SK-N-SH (cell line): Measurements from ENCODE around the gene KCTD21. TPM values are rescaled to one million over a fixed set of nuclear protein-coding genes. Genes with fewer than 3 reads are reported as not detected.

Source experiments
- CTCF ChIA-PET: fragments of 300-600, 350-600 bp; formaldehyde crosslinking; extraction: SDS; loops from one replicate; lab custom pipeline; 2021; lab: Yijun Ruan, JAX
- POLR2A ChIA-PET: fragments of 350-600 bp; sonication (Branson Sonifier 250); formaldehyde crosslinking; extraction: SDS; loops from one replicate; lab custom pipeline; 2020; ENCODE audit warnings: antibody characterized with exemption, inconsistent platforms; lab: Yijun Ruan, JAX
- DNase-seq: peaks from one replicate; pipeline ENCODE4 v3.0.0; 2012
- H2AFZ ChIP-seq: fragments of 200-600 bp; sonication (generic); 2 replicates; pipeline ENCODE4 v1.8.1; 2016; ENCODE audit warnings: antibody characterized with exemption, mild to moderate bottlenecking, low read depth
- H3F3A ChIP-seq: fragments of 200-600 bp; sonication (generic); replicated peaks from 2 replicates; pipeline ENCODE3; 2016; ENCODE audit warnings: antibody characterized with exemption, mild to moderate bottlenecking; ENCODE audit not compliant: insufficient read depth
- H3K27ac ChIP-seq, 2 experiments: fragments of 200-500 bp in 1 of 2; fragments of 200-600 bp in 1 of 2; sonication (Bioruptor generic) in 1 of 2; sonication (generic), shearing (Covaris generic) in 1 of 2; 2 replicates each; pipeline versions ENCODE4 v1.5.1 to v1.6.1; 2014 to 2016; ENCODE audit warnings: low read depth in 2 of 2, inconsistent platforms in 1 of 2, low read length in 1 of 2, mild to moderate bottlenecking in 1 of 2, mixed read lengths in 1 of 2
- H3K27me3 ChIP-seq: fragments of 200-600 bp; sonication (generic), shearing (Covaris generic); 2 replicates; pipeline ENCODE4 v1.6.1; 2016; ENCODE audit warnings: mixed run types; ENCODE audit not compliant: insufficient read depth
- H3K36me3 ChIP-seq, 2 experiments: fragments of 200-500 bp in 1 of 2; fragments of 200-600 bp in 1 of 2; sonication (Bioruptor generic) in 1 of 2; sonication (generic) in 1 of 2; replicated peaks in 1 of 2; 2 replicates each; pipeline versions ENCODE3 to v1.5.1; 2014 to 2016; ENCODE audit warnings: low read length in 1 of 2, mild to moderate bottlenecking in 1 of 2; ENCODE audit not compliant: insufficient read depth in 2 of 2, control insufficient read depth in 1 of 2
- H3K4me1 ChIP-seq, 2 experiments: fragments of 200-500 bp in 1 of 2; fragments of 200-600 bp in 1 of 2; sonication (Bioruptor generic) in 1 of 2; sonication (generic), shearing (Covaris generic) in 1 of 2; 2 replicates each; pipeline versions ENCODE4 v1.5.1 to v1.6.1; 2014 to 2016; ENCODE audit warnings: low read depth in 1 of 2, low read length in 1 of 2, mixed run types in 1 of 2; ENCODE audit not compliant: insufficient read depth in 2 of 2, control insufficient read depth in 1 of 2
- H3K4me2 ChIP-seq: fragments of 200-600 bp; sonication (generic), shearing (Covaris generic); 2 replicates; pipeline ENCODE4 v1.6.1; 2017; ENCODE audit warnings: mixed run types
- H3K4me3 ChIP-seq, 2 experiments: fragments of 200-500 bp in 1 of 2; fragments of 200-600 bp in 1 of 2; sonication (Bioruptor generic) in 1 of 2; sonication (generic), shearing (Covaris generic) in 1 of 2; 2 replicates each; pipeline versions ENCODE4 v1.5.1 to v1.8.1; 2014 to 2016; ENCODE audit warnings: low read depth in 2 of 2, inconsistent platforms in 1 of 2, low read length in 1 of 2, mild to moderate bottlenecking in 1 of 2, mixed read lengths in 1 of 2, moderate library complexity in 1 of 2
- H3K79me2 ChIP-seq: fragments of 200-600 bp; sonication (generic); 2 replicates; pipeline ENCODE4 v1.8.1; 2017; ENCODE audit warnings: mild to moderate bottlenecking; ENCODE audit not compliant: insufficient read depth
- H3K9ac ChIP-seq: fragments of 200-600 bp; sonication (generic); 2 replicates; pipeline ENCODE4 v1.6.1; 2017; ENCODE audit warnings: mixed run types
- H3K9me2 ChIP-seq: fragments of 200-600 bp; sonication (generic); 2 replicates; pipeline ENCODE4 v1.6.1; 2017; ENCODE audit warnings: mixed run types
- H3K9me3 ChIP-seq: fragments of 200-600 bp; sonication (generic); 2 replicates; pipeline ENCODE4 v1.6.1; 2017; ENCODE audit warnings: mixed run types, mild to moderate bottlenecking, moderate library complexity
- H4K20me1 ChIP-seq: fragments of 200-600 bp; sonication (generic); 2 replicates; pipeline ENCODE4 v1.6.1; 2017; ENCODE audit warnings: mild to moderate bottlenecking, mixed run types; ENCODE audit not compliant: insufficient read depth
- CHD2 ChIP-seq: fragments of 150-350 bp; IDR thresholded peaks from 2 replicates; pipeline ENCODE4 v1.6.1; 2018; ENCODE audit warnings: low read length; ENCODE audit not compliant: partially characterized antibody
- ELF1 ChIP-seq: IDR thresholded peaks from 2 replicates; pipeline ENCODE4 v1.4.0; 2012
- EP300 ChIP-seq, 2 experiments: IDR thresholded peaks; 2 replicates each; pipeline versions ENCODE4 v1.4.0 to v1.6.1; 2012; ENCODE audit warnings: borderline replicate concordance in 1 of 2, low read depth in 1 of 2, low read length in 1 of 2
- FOSL2 ChIP-seq: IDR thresholded peaks from 2 replicates; pipeline ENCODE4 v1.4.0; 2012; ENCODE audit warnings: low read depth, mild to moderate bottlenecking, moderate library complexity, borderline replicate concordance
- FOXJ3 ChIP-seq: sonication (generic); formaldehyde crosslinking; IDR thresholded peaks from 2 replicates; pipeline ENCODE4 v1.5.1; 2020; ENCODE audit warnings: mild to moderate bottlenecking, missing genetic modification reagents
- FOXM1 ChIP-seq: IDR thresholded peaks from 2 replicates; pipeline ENCODE4 v1.4.0; 2012; ENCODE audit warnings: low read depth, mild to moderate bottlenecking
- GABPA ChIP-seq: IDR thresholded peaks from 2 replicates; pipeline ENCODE4 v1.4.0; 2012; ENCODE audit warnings: low read depth, mild to moderate bottlenecking
- JUND ChIP-seq: IDR thresholded peaks from 2 replicates; pipeline ENCODE4 v1.4.0; 2012
- MAX ChIP-seq: IDR thresholded peaks from 2 replicates; pipeline ENCODE4 v1.4.0; 2012; ENCODE audit warnings: low read depth
- MEF2A ChIP-seq: IDR thresholded peaks from 2 replicates; pipeline ENCODE4 v1.4.0; 2012; ENCODE audit warnings: low read depth, borderline replicate concordance
- MXI1 ChIP-seq: IDR thresholded peaks from 2 replicates; pipeline ENCODE4 v1.6.1; 2012; ENCODE audit warnings: mild to moderate bottlenecking, low read depth, low read length, improper control_type of control experiment
- NFIC ChIP-seq: IDR thresholded peaks from 2 replicates; pipeline ENCODE4 v1.4.0; 2012; ENCODE audit warnings: borderline replicate concordance
- NRF1 ChIP-seq: IDR thresholded peaks from 2 replicates; pipeline ENCODE4 v1.6.1; 2012; ENCODE audit warnings: low read depth, mild to moderate bottlenecking, low read length
- PBX3 ChIP-seq: IDR thresholded peaks from 2 replicates; pipeline ENCODE4; 2012
- POLR2AphosphoS5 ChIP-seq: IDR thresholded peaks from 2 replicates; pipeline ENCODE4 v1.6.1; 2012; ENCODE audit warnings: low read depth, low read length
- RAD21 ChIP-seq: IDR thresholded peaks from 2 replicates; pipeline ENCODE4 v1.6.1; 2012; ENCODE audit warnings: mild to moderate bottlenecking, low read length
- RCOR1 ChIP-seq: fragments of 150-350 bp; IDR thresholded peaks from 2 replicates; pipeline ENCODE4 v1.6.1; 2017; ENCODE audit warnings: antibody characterized with exemption, low read length
- RFX5 ChIP-seq: IDR thresholded peaks from 2 replicates; pipeline ENCODE4 v1.6.1; 2012; ENCODE audit warnings: mild to moderate bottlenecking, improper control_type of control experiment, low read length
- RXRA ChIP-seq: IDR thresholded peaks from 2 replicates; pipeline ENCODE4 v1.4.0; 2012; ENCODE audit warnings: low read depth, mild to moderate bottlenecking, borderline replicate concordance
- SIN3A ChIP-seq: IDR thresholded peaks from 2 replicates; pipeline ENCODE4 v1.6.1; 2012; ENCODE audit warnings: low read depth, mild to moderate bottlenecking, low read length, moderate library complexity, borderline replicate concordance
- SMC3 ChIP-seq: IDR thresholded peaks from 2 replicates; pipeline ENCODE4 v1.6.1; 2012; ENCODE audit warnings: low read depth, low read length, improper control_type of control experiment
- TAF1 ChIP-seq: IDR thresholded peaks from 2 replicates; pipeline ENCODE4 v1.6.1; 2012; ENCODE audit warnings: low read depth, mild to moderate bottlenecking, low read length, moderate library complexity, borderline replicate concordance
- TEAD4 ChIP-seq: IDR thresholded peaks from 2 replicates; pipeline ENCODE4 v1.4.0; 2012; ENCODE audit warnings: mild to moderate bottlenecking, borderline replicate concordance; ENCODE audit not compliant: insufficient read depth
- USF1 ChIP-seq: IDR thresholded peaks from 2 replicates; pipeline ENCODE4 v1.4.0; 2012; ENCODE audit warnings: low read depth, borderline replicate concordance
- YY1 ChIP-seq: IDR thresholded peaks from 2 replicates; pipeline ENCODE4 v1.4.0; 2012; ENCODE audit warnings: low read depth, mild to moderate bottlenecking
- ZBTB33 ChIP-seq: IDR thresholded peaks from 2 replicates; pipeline ENCODE4 v1.4.0; 2012; ENCODE audit warnings: low read depth, borderline replicate concordance
- WGBS: methylation state at CpG from one replicate; pipeline ENCODE4 v1.1.6; 2017; ENCODE audit warnings: low lambda C conversion rate; 5-methylcytosine and 5-hydroxymethylcytosine counted together
- polyA plus RNA-seq, 3 experiments: library from polyadenylated mRNA; depleted of rRNA; stranded (reverse); fragments of >200 nt; gene quantifications; 2 replicates each; pipeline ENCODE4 v1.2.3, GENCODE V29; 2012

The KCTD21 gene
- polyA plus RNA-seq, 1 of the 3 experiments (the other 2 are of a cell fraction): 5.0 TPM

GRCh38 chr11:78163828-78164227 lies 24.6 kb downstream of the KCTD21 start:
- POLR2A ChIA-PET: no interaction called here
- H3K4me2 ChIP-seq: no peak overlapping the region
- H4K20me1 ChIP-seq: no peaks in the 10 kb centered on the region
- H3F3A ChIP-seq: no peaks in the 10 kb centered on the region
- H3K27ac ChIP-seq: no peak overlapping the region
- H3K9ac ChIP-seq: no peak overlapping the region
- no peaks in the 10 kb centered on the region for H3K9me3 ChIP-seq
- no peak for TF ChIP-seq RCOR1
- no peak for TF ChIP-seq SIN3A
- H3K36me3 ChIP-seq: no peaks in the 10 kb centered on the region
- H3K79me2 ChIP-seq: no peaks in the 10 kb centered on the region
- no peak overlapping the region for H2AFZ ChIP-seq
- no peaks in the 10 kb centered on the region for H3K27me3 ChIP-seq
- no peaks in the 10 kb centered on the region for H3K9me2 ChIP-seq
- CTCF ChIA-PET: interaction anchor here (1.0 kb wide), 1 partner anchor 11 kb away, joined by 3 read pairs; no protein-coding TSS in a partner anchor
- peaks cover 0 to 43% of the 10 kb centered on the region in 2 experiments; a peak in 1 of 4 replicates for H3K4me1 ChIP-seq
- H3K4me3 ChIP-seq: no peak overlapping the region
- DNase-seq: no peak
- 100% methylated on average over 2 of the region's 2 CpGs for WGBS

- no peaks in the 10 kb centered on the region for H3K9me3 ChIP-seq
- peak overlapping the region; percentile 45; the same call in 1 of the 2 replicates for H2AFZ ChIP-seq
- peak overlapping the region in 1 of 2 experiments; percentile 72; a peak in 2 of 4 replicates for H3K27ac ChIP-seq
- no peaks in the 10 kb centered on the region for H3K36me3 ChIP-seq
- H3K4me3 ChIP-seq: no peak overlapping the region
- 0 out of 2 replicates have a peak overlapping the region, but pooled peaks have one; percentile 52 for H3K4me2 ChIP-seq
- H3F3A ChIP-seq: no peaks in the 10 kb centered on the region
- no peaks in the 10 kb centered on the region for H4K20me1 ChIP-seq
- no peaks in the 10 kb centered on the region for H3K27me3 ChIP-seq
- H3K9ac ChIP-seq: no peak overlapping the region
- peak; percentile 72 for DNase-seq
- 34% methylated on average over 5 of the region's 5 CpGs for WGBS
- POLR2A ChIA-PET: interaction anchor here (1.0 kb wide), 1 partner anchor 27 kb away, joined by 4 read pairs; the partner anchor contains the start of genes KCTD21 and USP35
- H3K4me1 ChIP-seq: peaks cover 0 to 28% of the 10 kb centered on the region in 2 experiments; a peak in 1 of 4 replicates
- H3K79me2 ChIP-seq: no peaks in the 10 kb centered on the region
- H3K9me2 ChIP-seq: no peaks in the 10 kb centered on the region
- CTCF ChIA-PET: interaction anchor here (0.8 to 1.9 kb wide), 4 partner anchors 14 to 403 kb away, joined by 3 to 8 read pairs (median 4); partner anchors contain the start of gene ALG8
- TF ChIP-seq TAF1 (no peak), MEF2A (no peak), EP300 (IDR thresholded peaks at IDR 0.05; ENCODE audit: borderline replicate concordance in 1 of 2, low read depth in 1 of 2, low read length in 1 of 2) (no peak), MXI1 (peak; percentile 49; the same call in 1 of the 2 replicates), ZBTB33 (no peak), RCOR1 (no peak), PBX3 (no peak), GABPA (no peak), CHD2 (no peak), NRF1 (no peak), RFX5 (no peak), JUND (no peak), RXRA (no peak), MAX (0 out of 2 replicates have a peak, but pooled peaks have one; percentile 23), FOXJ3 (no peak), NFIC (peak; percentile 50), SMC3 (no peak), RAD21 (no peak), FOXM1 (no peak), YY1 (no peak), POLR2AphosphoS5 (no peak), USF1 (peak; percentile 21; the same call in 1 of the 2 replicates), SIN3A (no peak), FOSL2 (no peak), ELF1 (no peak), TEAD4 (no peak)
Observed at GRCh38 chr11:78161962-78162371, 26.5 kb downstream of the KCTD21 start.
